Esophagus muscularis mucosa (tissue), 4 donors: ENCODE data around the gene TEKTIP1. TPM values are rescaled to one million over a fixed set of nuclear protein-coding genes. Genes with fewer than 3 reads are reported as not detected.

ENCODE experiments used
- DNase-seq: peaks from one replicate; pipeline ENCODE4 v3.0.0-alpha.2; 2017; ENCODE audit errors: extremely low spot score
- H3K27ac ChIP-seq, 4 donors: fragments of 200-600 bp; sonication (generic); replicated peaks in 1 of 4; 1 replicate in 3 of 4; 2 replicates in 1 of 4; pipeline ENCODE4 v1.5.1; 2016 to 2019; ENCODE audit warnings: mild to moderate bottlenecking in 1 of 4
- H3K27me3 ChIP-seq, 4 donors: fragments of 200-600 bp; sonication (generic); one replicate each; pipeline versions ENCODE4 v1.5.1 to v1.6.0; 2016 to 2019
- H3K36me3 ChIP-seq, 4 donors: fragments of 200-600 bp; sonication (generic); one replicate each; pipeline ENCODE4 v1.5.1; 2016 to 2019
- H3K4me1 ChIP-seq, 4 donors: fragments of 200-600 bp; sonication (generic); one replicate each; pipeline ENCODE4 v1.5.1; 2016 to 2019
- H3K4me3 ChIP-seq, 4 donors: fragments of 200-600 bp; sonication (generic); 1 replicate in 2 of 4; 2 replicates in 2 of 4; pipeline ENCODE4 v1.5.1; 2016 to 2019; ENCODE audit warnings: mild to moderate bottlenecking in 4 of 4, moderate library complexity in 1 of 4
- H3K9me3 ChIP-seq, 4 donors: fragments of 200-600 bp; sonication (generic); 1 replicate in 3 of 4; 2 replicates in 1 of 4; pipeline ENCODE4 v1.5.1; 2016 to 2019
- EP300 ChIP-seq: sonication (generic); formaldehyde crosslinking; IDR thresholded peaks from one replicate; pipeline ENCODE4 v1.6.1; 2017; ENCODE audit warnings: antibody characterized with exemption
- POLR2A ChIP-seq: fragments of 450-650 bp; IDR thresholded peaks from one replicate; pipeline ENCODE4 v1.6.1; 2017; ENCODE audit warnings: antibody characterized with exemption, moderate library complexity, mild to moderate bottlenecking, low read depth
- POLR2AphosphoS5 ChIP-seq, 2 donors: sonication (generic); formaldehyde crosslinking; IDR thresholded peaks; one replicate each; pipeline ENCODE4 v1.6.1; 2017; ENCODE audit warnings: antibody characterized with exemption in 2 of 2
- WGBS: methylation state at CpG from one replicate; pipeline ENCODE4 v1.1.5; 2018; 5-methylcytosine and 5-hydroxymethylcytosine counted together
- intact Hi-C: fragments of 100-400 bp; cut with DNase I; formaldehyde crosslinking; loops from one replicate; pipeline ENCODE4 v1.15.1; 2023
- total RNA-seq, 4 donors: library from RNA; depleted of rRNA; stranded (reverse); fragments of >200 nt; gene quantifications; one replicate each; pipeline versions ENCODE4 v1.1.0 to v1.2.1, GENCODE V29; 2016
- TF ChIP-seq, protein P1 (sequence below), 3 experiments: fragments of 200-600 bp in 2 of 3; fragments of 450-650 bp in 1 of 3; sonication (generic) in 2 of 3; IDR thresholded peaks; one replicate each; pipeline ENCODE4 v1.5.1; 2017 to 2019; ENCODE audit warnings: antibody characterized with exemption in 3 of 3, mild to moderate bottlenecking in 2 of 3, moderate library complexity in 1 of 3

Gene TEKTIP1
- total RNA-seq, 4 donors from 2014 or later: not detected

DNA sequence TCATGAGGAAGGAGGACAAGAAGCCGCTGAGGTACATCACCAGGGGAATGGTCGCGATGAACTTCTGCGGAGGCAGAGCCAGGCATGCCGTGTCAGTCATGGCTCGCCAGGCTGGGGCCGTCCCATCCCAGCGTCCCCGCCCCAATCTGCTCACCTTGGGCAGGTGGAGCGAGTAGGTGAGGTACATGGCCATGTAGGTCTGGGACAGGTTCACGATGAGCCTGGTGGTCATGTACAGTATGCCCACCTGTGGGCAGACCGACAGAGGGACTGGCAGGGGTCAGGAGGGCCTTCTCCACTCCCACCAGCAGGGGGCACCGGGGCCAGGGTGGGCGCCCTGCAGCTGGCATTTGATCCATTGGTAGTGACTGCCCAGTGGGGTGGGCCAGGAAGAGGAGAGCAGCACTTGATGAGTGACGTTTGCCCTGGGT is 8.3 kb downstream of the TEKTIP1 start:
- TF ChIP-seq EP300 (no peak), POLR2AphosphoS5 (IDR thresholded peaks at IDR 0.05) (no peak)
- TF ChIP-seq, protein P1, sequence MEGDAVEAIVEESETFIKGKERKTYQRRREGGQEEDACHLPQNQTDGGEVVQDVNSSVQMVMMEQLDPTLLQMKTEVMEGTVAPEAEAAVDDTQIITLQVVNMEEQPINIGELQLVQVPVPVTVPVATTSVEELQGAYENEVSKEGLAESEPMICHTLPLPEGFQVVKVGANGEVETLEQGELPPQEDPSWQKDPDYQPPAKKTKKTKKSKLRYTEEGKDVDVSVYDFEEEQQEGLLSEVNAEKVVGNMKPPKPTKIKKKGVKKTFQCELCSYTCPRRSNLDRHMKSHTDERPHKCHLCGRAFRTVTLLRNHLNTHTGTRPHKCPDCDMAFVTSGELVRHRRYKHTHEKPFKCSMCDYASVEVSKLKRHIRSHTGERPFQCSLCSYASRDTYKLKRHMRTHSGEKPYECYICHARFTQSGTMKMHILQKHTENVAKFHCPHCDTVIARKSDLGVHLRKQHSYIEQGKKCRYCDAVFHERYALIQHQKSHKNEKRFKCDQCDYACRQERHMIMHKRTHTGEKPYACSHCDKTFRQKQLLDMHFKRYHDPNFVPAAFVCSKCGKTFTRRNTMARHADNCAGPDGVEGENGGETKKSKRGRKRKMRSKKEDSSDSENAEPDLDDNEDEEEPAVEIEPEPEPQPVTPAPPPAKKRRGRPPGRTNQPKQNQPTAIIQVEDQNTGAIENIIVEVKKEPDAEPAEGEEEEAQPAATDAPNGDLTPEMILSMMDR (IDR thresholded peaks at IDR 0.05): peak; percentile 29 to 62 (median 32)
- intact Hi-C loops: loop anchor here (5.0 kb wide), 1 partner anchor 160 kb away; the partner anchor contains the start of gene TJP3

DNA sequence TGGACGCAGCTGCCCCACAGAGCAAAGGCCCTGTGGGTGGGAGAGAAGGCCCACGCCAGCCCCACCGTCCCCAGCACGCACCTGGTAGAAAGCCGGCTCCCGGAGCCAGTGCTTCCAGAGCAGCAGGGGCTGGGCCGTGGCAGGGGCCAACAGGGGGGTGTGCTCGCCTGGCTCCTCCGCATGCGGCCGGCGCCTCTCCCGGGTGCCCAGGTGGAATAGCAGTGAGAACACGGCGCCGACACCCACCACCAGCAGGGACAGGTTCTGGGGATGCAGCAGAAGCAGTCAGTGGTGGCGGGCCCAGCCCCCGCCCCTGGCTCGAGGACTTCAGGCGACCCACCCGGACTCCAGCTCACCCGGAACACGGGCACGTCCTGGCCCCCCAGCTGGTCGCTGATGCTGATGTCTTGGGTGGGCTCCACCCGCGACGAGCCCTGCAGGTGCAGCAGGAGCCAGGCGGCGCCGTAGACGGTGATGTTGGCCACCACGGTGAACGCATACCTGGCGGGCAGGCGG is 8.9 kb downstream of the TEKTIP1 start:
- no peak overlapping the region for H3K4me3 ChIP-seq
- no peaks in the 10 kb centered on the region for H3K9me3 ChIP-seq
- WGBS: 85% methylated on average over 6 of the region's 36 CpGs
- peaks cover 0 to 28% (median 15%) of the 10 kb centered on the region in 4 donors for H3K4me1 ChIP-seq
- H3K27me3 ChIP-seq: no peaks in the 10 kb centered on the region
- H3K27ac ChIP-seq: no peak overlapping the region
- intact Hi-C loops: loop anchor here (5.0 kb wide), 1 partner anchor 159 kb away; the partner anchor contains the start of gene TJP3
- DNase-seq: no peak
- TF ChIP-seq POLR2A (no peak), EP300 (no peak), POLR2AphosphoS5 (IDR thresholded peaks at IDR 0.05) (no peak)
- H3K36me3 ChIP-seq: peaks cover 0 to 62% (median 49%) of the 10 kb centered on the region in 4 donors

More for the DNA sequence above, 8.3 kb downstream of the TEKTIP1 start:
- no peaks in the 10 kb centered on the region for H3K27me3 ChIP-seq
- no peaks in the 10 kb centered on the region for H3K9me3 ChIP-seq
- WGBS: 75% methylated on average over 6 of the region's 15 CpGs
- peaks cover 0 to 27% (median 11%) of the 10 kb centered on the region in 4 donors for H3K4me1 ChIP-seq
- no peak for DNase-seq
- no peak overlapping the region for H3K27ac ChIP-seq
- peaks cover 0 to 62% (median 52%) of the 10 kb centered on the region in 4 donors for H3K36me3 ChIP-seq
- no peak overlapping the region for H3K4me3 ChIP-seq

DNA sequence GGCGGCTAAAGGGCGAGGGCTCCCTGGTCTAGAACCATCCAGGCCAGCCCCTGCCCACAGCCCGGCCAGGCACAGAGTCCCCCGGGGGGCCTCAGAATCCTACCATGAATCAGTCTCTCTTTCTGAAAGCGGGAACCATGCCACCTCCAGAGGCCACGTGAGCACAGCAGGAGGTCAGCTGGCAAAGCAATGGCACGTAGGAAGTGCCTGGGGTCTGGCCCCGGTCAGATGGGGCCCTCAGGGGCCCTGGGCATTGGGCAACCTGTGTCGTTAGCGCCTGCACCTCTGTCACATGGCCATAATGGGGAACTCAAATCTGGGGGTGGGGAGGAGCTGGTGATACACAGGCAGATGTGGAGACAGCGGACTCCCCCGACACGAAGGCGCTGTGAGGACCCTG is 9.6 kb downstream of the TEKTIP1 start:
- H3K4me3 ChIP-seq: no peak overlapping the region
- intact Hi-C loops: loop anchor here (5.0 kb wide), 1 partner anchor 159 kb away; the partner anchor contains the start of gene TJP3
- WGBS: 83% methylated on average over 1 of the region's 14 CpGs
- H3K9me3 ChIP-seq: no peaks in the 10 kb centered on the region
- no peak for DNase-seq
- no peaks in the 10 kb centered on the region for H3K27me3 ChIP-seq
- TF ChIP-seq EP300 (no peak), POLR2AphosphoS5 (IDR thresholded peaks at IDR 0.05) (no peak), POLR2A (no peak)
- TF ChIP-seq, protein P1 (IDR thresholded peaks at IDR 0.05): no peak
- peaks cover 0 to 59% (median 44%) of the 10 kb centered on the region in 4 donors for H3K36me3 ChIP-seq
- peaks cover 0 to 26% (median 15%) of the 10 kb centered on the region in 4 donors for H3K4me1 ChIP-seq
- no peak overlapping the region for H3K27ac ChIP-seq

DNA sequence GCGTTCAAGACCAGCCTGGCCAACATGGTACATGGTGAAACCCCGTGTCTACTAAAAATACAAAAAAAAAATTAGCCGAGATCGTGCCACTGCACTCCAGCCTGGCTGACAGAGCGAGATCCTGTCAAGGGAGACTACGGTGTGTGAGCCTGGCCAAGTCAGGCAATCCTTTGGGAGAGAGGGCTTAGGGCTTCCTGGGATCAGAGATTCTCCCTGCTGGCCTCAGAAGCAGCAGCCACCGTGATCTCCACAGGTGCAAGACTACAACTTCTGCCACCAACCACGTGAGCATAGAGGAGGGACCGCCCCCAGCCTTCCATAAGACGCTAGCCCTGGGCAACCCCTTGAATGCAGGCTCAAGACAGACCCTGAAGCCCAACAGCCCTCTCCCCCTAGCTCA is 10.8 kb downstream of the TEKTIP1 start:
- H3K27ac ChIP-seq: no peak overlapping the region
- peaks cover 5 to 35% (median 24%) of the 10 kb centered on the region in 4 donors for H3K4me1 ChIP-seq
- TF ChIP-seq POLR2AphosphoS5 (IDR thresholded peaks at IDR 0.05) (no peak), EP300 (no peak), POLR2A (no peak)
- TF ChIP-seq, protein P1 (IDR thresholded peaks at IDR 0.05): no peak
- H3K36me3 ChIP-seq: peaks cover 0 to 47% (median 34%) of the 10 kb centered on the region in 4 donors
- 80% methylated on average over 10 of the region's 10 CpGs for WGBS
- no peak for DNase-seq
- intact Hi-C loops: loop anchor here (5.0 kb wide), 1 partner anchor 157 kb away; the partner anchor contains the start of gene TJP3
- H3K4me3 ChIP-seq: no peak overlapping the region
- H3K27me3 ChIP-seq: no peaks in the 10 kb centered on the region
- H3K9me3 ChIP-seq: no peaks in the 10 kb centered on the region

DNA sequence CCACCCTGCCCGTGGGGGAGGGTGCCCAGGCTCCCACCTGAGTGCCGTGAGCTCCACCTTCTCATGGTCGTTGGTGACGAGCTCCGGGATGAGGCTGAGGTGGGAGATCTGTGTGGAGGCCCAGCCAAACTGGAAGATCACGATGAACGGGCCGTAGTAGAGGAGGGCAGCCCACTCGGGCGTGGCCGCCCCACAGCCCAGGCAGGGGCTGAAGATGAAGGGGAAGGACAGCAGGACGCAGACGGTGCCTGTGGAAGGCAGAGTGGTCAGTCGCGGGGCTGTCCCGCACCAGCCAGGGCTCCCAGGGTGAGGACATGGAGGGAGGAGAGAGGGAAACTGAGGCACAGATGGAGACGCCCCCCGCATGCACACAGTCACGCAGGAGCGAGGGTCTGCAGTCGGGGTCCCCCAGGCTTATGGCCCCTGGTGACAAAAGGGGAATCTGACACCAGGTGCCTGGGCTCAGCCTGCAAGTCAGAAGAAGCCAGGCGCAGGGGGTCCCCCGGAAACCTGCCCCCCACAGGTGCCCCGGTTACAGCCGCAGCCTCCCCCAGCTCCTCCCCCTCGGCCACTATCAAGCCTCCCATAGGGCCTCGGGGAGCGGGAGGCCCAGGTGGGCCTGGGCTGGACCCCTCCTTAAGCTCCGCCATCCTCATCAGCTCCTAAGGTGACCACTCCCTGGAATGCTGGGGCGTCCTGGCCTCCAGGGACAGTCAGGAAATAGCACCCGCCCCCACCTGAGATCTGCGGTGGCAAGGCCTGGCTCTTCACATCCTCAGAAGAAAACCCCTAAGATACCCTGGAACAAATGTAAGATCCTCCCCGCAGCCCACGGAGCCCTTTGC is 12.2 kb downstream of the TEKTIP1 start:
- DNase-seq: no peak
- WGBS: 90% methylated on average over 23 of the region's 34 CpGs

More for the DNA sequence above, 12.2 kb downstream of the TEKTIP1 start:
- peaks cover 0 to 40% (median 24%) of the 10 kb centered on the region in 4 donors for H3K36me3 ChIP-seq
- H3K9me3 ChIP-seq: no peaks in the 10 kb centered on the region
- H3K27me3 ChIP-seq: no peaks in the 10 kb centered on the region
- no peak overlapping the region for H3K27ac ChIP-seq
- no peak overlapping the region for H3K4me3 ChIP-seq
- intact Hi-C loops: no loop called here
- peaks cover 16 to 42% (median 36%) of the 10 kb centered on the region in 4 donors for H3K4me1 ChIP-seq
- TF ChIP-seq EP300: no peak
- TF ChIP-seq POLR2A: no peak
- TF ChIP-seq, protein P1 (IDR thresholded peaks at IDR 0.05): no peak
- no peak for TF ChIP-seq POLR2AphosphoS5 (IDR thresholded peaks at IDR 0.05)
